Renal pelvis (tissue), 4 donors: ENCODE measurements around the gene OSBP2. TPM values are rescaled to one million over a fixed set of nuclear protein-coding genes. Genes with fewer than 3 reads are reported as not detected.

ENCODE experiments used
- DNase-seq: peaks from one replicate; pipeline ENCODE4 v3.0.0-alpha.2; 2013
- polyA plus RNA-seq, 3 donors: library from polyadenylated mRNA; unstranded; fragments of 120-200 nt; gene quantifications; one replicate each; pipeline ENCODE4 v1.2.1, GENCODE V29; 2013; ENCODE audit not compliant: insufficient read length in 3 of 3

The OSBP2 gene
- polyA plus RNA-seq, 3 donors: 5.6 to 6.7 (median 5.9) TPM

GRCh38 chr22:30841273-30841672, 146.6 kb downstream of the OSBP2 start:
- DNase-seq: no peak

GRCh38 chr22:30843245-30843644, 148.6 kb downstream of the OSBP2 start:
- DNase-seq: no peak

- no peak for DNase-seq
These were observed 152.9 kb downstream of the OSBP2 start for GRCh38 chr22:30847583-30847982.

GRCh38 chr22:30855266-30855665, 160.6 kb downstream of the OSBP2 start:
- DNase-seq: no peak

- no peak for DNase-seq
These were observed 161.2 kb downstream of the OSBP2 start for GRCh38 chr22:30855677-30856518.

GRCh38 chr22:30856741-30857502, 162.2 kb downstream of the OSBP2 start:
- DNase-seq: no peak

- no peak for DNase-seq
These were observed 163.1 kb downstream of the OSBP2 start for GRCh38 chr22:30857791-30858190.

- DNase-seq: no peak
These were observed 164.5 kb downstream of the OSBP2 start for GRCh38 chr22:30858976-30859713.

- no peak for DNase-seq
These were observed 165.0 kb downstream of the OSBP2 start for GRCh38 chr22:30859714-30860095.

- no peak for DNase-seq
These were observed 165.8 kb downstream of the OSBP2 start for GRCh38 chr22:30860176-30861105.

GRCh38 chr22:30861131-30861530, 166.5 kb downstream of the OSBP2 start:
- DNase-seq: no peak

- no peak for DNase-seq
These were observed 167.2 kb downstream of the OSBP2 start for GRCh38 chr22:30861688-30862552.

GRCh38 chr22:30863081-30863833, 168.6 kb downstream of the OSBP2 start:
- DNase-seq: peak; percentile 20

- DNase-seq: no peak
These were observed 170.1 kb downstream of the OSBP2 start for GRCh38 chr22:30864441-30865420.

- no peak for DNase-seq
These were observed 171.0 kb downstream of the OSBP2 start for GRCh38 chr22:30865656-30866055.

GRCh38 chr22:30866216-30866615, 171.5 kb downstream of the OSBP2 start:
- no peak for DNase-seq

GRCh38 chr22:30866811-30867271, 172.2 kb downstream of the OSBP2 start:
- no peak for DNase-seq
